Right atrium auricular region (tissue), 2 donors: ENCODE measurements around the gene B3GNT9. TPM values are rescaled to one million over a fixed set of nuclear protein-coding genes. Genes with fewer than 3 reads are reported as not detected.
A peak's percentile ranks its signal among the peaks of the same experiment; 100 is the strongest.

Experiments used
- DNase-seq: peaks from one replicate; pipeline ENCODE4 v3.0.0-alpha.2; 2019; ENCODE audit warnings: low spot score
- H3K27ac ChIP-seq, 2 donors: fragments of 200-600 bp; sonication (generic); 1 replicate in 1 of 2; 2 replicates in 1 of 2; pipeline ENCODE4 v1.5.1; 2016 to 2019
- H3K27me3 ChIP-seq, 2 donors: fragments of 200-600 bp; sonication (generic); one replicate each; pipeline versions ENCODE4 v1.5.1 to v1.6.0; 2017 to 2019
- H3K36me3 ChIP-seq: fragments of 200-600 bp; sonication (generic); one replicate; pipeline ENCODE4 v1.5.1; 2016
- H3K4me1 ChIP-seq, 2 donors: fragments of 200-600 bp; sonication (generic); one replicate each; pipeline versions ENCODE4 v1.5.1 to v1.6.0; 2017 to 2019
- H3K4me3 ChIP-seq, 2 donors: fragments of 200-600 bp; sonication (generic); 1 replicate in 1 of 2; 2 replicates in 1 of 2; pipeline ENCODE4 v1.5.1; 2017 to 2019; ENCODE audit warnings: mild to moderate bottlenecking in 1 of 2, moderate library complexity in 1 of 2
- H3K9me3 ChIP-seq, 2 donors: fragments of 200-600 bp; sonication (generic); one replicate each; pipeline ENCODE4 v1.5.1; 2019
- CTCF ChIP-seq, 2 donors: fragments of 200-600 bp; sonication (generic); IDR thresholded peaks; one replicate each; pipeline ENCODE4 v1.5.1; 2019; ENCODE audit warnings: antibody characterized with exemption in 2 of 2
- total RNA-seq, 2 donors: library from RNA; depleted of rRNA; stranded (reverse); fragments of >200 nt; gene quantifications; one replicate each; pipeline ENCODE4 v1.1.0, GENCODE V29; 2016

B3GNT9 gene
- total RNA-seq, 2 donors from 2014 or later = 12.2 to 31.6 TPM

GRCh38 chr16:67164599-67165061 is 13.8 kb upstream of the B3GNT9 start, which contains the start of gene HSF4:
TSS of gene HSF4 (plus strand) at chr16:67164745. CDS start at chr16:67164812, 67 bp downstream.
- Histone ChIP-seq H3K4me1 (peaks cover 0 to 64% of the 10 kb centered on the region in 2 donors), H3K27me3 (no peaks in the 10 kb centered on the region), H3K36me3 (no peaks in the 10 kb centered on the region), H3K4me3 (peak within 1 kb of the TSS; percentile 26 to 47), H3K9me3 (no peaks in the 10 kb centered on the region), H3K27ac (peak within 1 kb of the TSS; percentile 69 to 80)
- TF ChIP-seq CTCF (IDR thresholded peaks at IDR 0.05) = no peak
- DNase-seq = no peak

GRCh38 chr16:67163999-67164558 is 13.3 kb upstream of the B3GNT9 start:
- Histone ChIP-seq H3K4me1 (peaks cover 0 to 61% of the 10 kb centered on the region in 2 donors), H3K9me3 (no peaks in the 10 kb centered on the region), H3K27ac (peak overlapping the region; percentile 69 to 80), H3K27me3 (no peaks in the 10 kb centered on the region), H3K4me3 (peak overlapping the region; percentile 16 to 47), H3K36me3 (no peaks in the 10 kb centered on the region)
- TF ChIP-seq CTCF (IDR thresholded peaks at IDR 0.05) = no peak
- no peak for DNase-seq

GRCh38 chr16:67163164-67163998 is 12.6 kb upstream of the B3GNT9 start:
- Histone ChIP-seq H3K4me3 (peak overlapping the region; percentile 16 to 47), H3K27ac (peak overlapping the region; percentile 69 to 80), H3K36me3 (no peaks in the 10 kb centered on the region), H3K27me3 (no peaks in the 10 kb centered on the region), H3K9me3 (no peaks in the 10 kb centered on the region), H3K4me1 (peaks cover 0 to 62% of the 10 kb centered on the region in 2 donors)
- TF ChIP-seq CTCF (IDR thresholded peaks at IDR 0.05) = no peak
- DNase-seq = no peak

- Histone ChIP-seq H3K9me3 (no peaks in the 10 kb centered on the region), H3K4me1 (peaks cover 0 to 62% of the 10 kb centered on the region in 2 donors), H3K4me3 (peak overlapping the region in 1 of 2 donors; percentile 47), H3K27me3 (no peaks in the 10 kb centered on the region), H3K36me3 (no peaks in the 10 kb centered on the region), H3K27ac (peak overlapping the region; percentile 69 to 80)
- DNase-seq = no peak
- no peak for TF ChIP-seq CTCF (IDR thresholded peaks at IDR 0.05)
Measured at GRCh38 chr16:67162506-67163163, 11.8 kb upstream of the B3GNT9 start.

- Histone ChIP-seq H3K27ac (peak overlapping the region; percentile 79 to 90), H3K4me1 (peaks cover 0 to 62% of the 10 kb centered on the region in 2 donors), H3K36me3 (no peaks in the 10 kb centered on the region), H3K9me3 (no peaks in the 10 kb centered on the region), H3K27me3 (no peaks in the 10 kb centered on the region), H3K4me3 (peak overlapping the region in 1 of 2 donors; percentile 96)
- no peak for DNase-seq
- TF ChIP-seq CTCF (IDR thresholded peaks at IDR 0.05) = no peak
Measured at GRCh38 chr16:67161595-67162058, 10.8 kb upstream of the B3GNT9 start.
